Measurements from ENCODE around the gene DPP9.

The DPP9 gene

GRCh38 chr19:4700693-4700970, 23.0 kb downstream of the DPP9 start:
- no peak for ATAC-seq (replicated peaks; ENCODE audit: extremely low read depth, poor library complexity, severe bottlenecking)
- Mint-ChIP-seq H3K4me3 (no peak overlapping the region), H3K36me3 (ENCODE audit: insufficient read depth) (peaks cover 45% of the 10 kb centered on the region), H3K27me3 (no peaks in the 10 kb centered on the region), H3K27ac (ENCODE audit: low read depth) (no peak overlapping the region), H3K9me3 (no peaks in the 10 kb centered on the region), H3K4me1 (no peaks in the 10 kb centered on the region)
- no peak for DNase-seq (ENCODE audit: low spot score in 2 of 2)

GRCh38 chr19:4699826-4700692, 23.6 kb downstream of the DPP9 start:
- ATAC-seq (replicated peaks; ENCODE audit: extremely low read depth, poor library complexity, severe bottlenecking) (no peak), DNase-seq (ENCODE audit: low spot score in 2 of 2) (no peak)
- H3K36me3 Mint-ChIP-seq (ENCODE audit: insufficient read depth): peaks cover 47% of the 10 kb centered on the region
- H3K4me1 Mint-ChIP-seq: no peaks in the 10 kb centered on the region
- H3K4me3 Mint-ChIP-seq: no peak overlapping the region
- no peaks in the 10 kb centered on the region for H3K9me3 Mint-ChIP-seq
- no peak overlapping the region for H3K27ac Mint-ChIP-seq (ENCODE audit: low read depth)
- no peaks in the 10 kb centered on the region for H3K27me3 Mint-ChIP-seq

GRCh38 chr19:4697304-4697703, 26.3 kb downstream of the DPP9 start:
- Mint-ChIP-seq H3K36me3 (ENCODE audit: insufficient read depth) (peaks cover 44% of the 10 kb centered on the region), H3K27me3 (no peaks in the 10 kb centered on the region), H3K27ac (ENCODE audit: low read depth) (no peak overlapping the region), H3K4me3 (no peak overlapping the region), H3K9me3 (no peaks in the 10 kb centered on the region), H3K4me1 (peaks cover 4% of the 10 kb centered on the region)
- DNase-seq (ENCODE audit: low spot score in 2 of 2) (no peak), ATAC-seq (replicated peaks; ENCODE audit: extremely low read depth, poor library complexity, severe bottlenecking) (no peak)

- DNase-seq (ENCODE audit: low spot score in 2 of 2) (no peak), ATAC-seq (replicated peaks; ENCODE audit: extremely low read depth, poor library complexity, severe bottlenecking) (no peak)
- Mint-ChIP-seq H3K4me3 (no peak overlapping the region), H3K9me3 (no peaks in the 10 kb centered on the region), H3K4me1 (peaks cover 4% of the 10 kb centered on the region), H3K36me3 (ENCODE audit: insufficient read depth) (peaks cover 42% of the 10 kb centered on the region), H3K27ac (ENCODE audit: low read depth) (no peak overlapping the region), H3K27me3 (no peaks in the 10 kb centered on the region)
Measured at GRCh38 chr19:4695224-4695731, 28.4 kb downstream of the DPP9 start.

GRCh38 chr19:4694211-4694987, 29.2 kb downstream of the DPP9 start:
- no peak overlapping the region for H3K4me3 Mint-ChIP-seq
- no peaks in the 10 kb centered on the region for H3K27me3 Mint-ChIP-seq
- H3K36me3 Mint-ChIP-seq (ENCODE audit: insufficient read depth): peaks cover 37% of the 10 kb centered on the region
- DNase-seq (ENCODE audit: low spot score in 2 of 2) (no peak), ATAC-seq (replicated peaks; ENCODE audit: extremely low read depth, poor library complexity, severe bottlenecking) (no peak)
- no peak overlapping the region for H3K27ac Mint-ChIP-seq (ENCODE audit: low read depth)
- H3K9me3 Mint-ChIP-seq: no peaks in the 10 kb centered on the region
- peaks cover 4% of the 10 kb centered on the region for H3K4me1 Mint-ChIP-seq

- Mint-ChIP-seq H3K27me3 (no peaks in the 10 kb centered on the region), H3K4me3 (no peak overlapping the region), H3K36me3 (ENCODE audit: insufficient read depth) (peaks cover 36% of the 10 kb centered on the region), H3K27ac (ENCODE audit: low read depth) (no peak overlapping the region), H3K9me3 (no peaks in the 10 kb centered on the region), H3K4me1 (peaks cover 4% of the 10 kb centered on the region)
- no peak for DNase-seq (ENCODE audit: low spot score in 2 of 2)
- ATAC-seq (replicated peaks; ENCODE audit: extremely low read depth, poor library complexity, severe bottlenecking): no peak
Measured at GRCh38 chr19:4693471-4694121, 30.0 kb downstream of the DPP9 start.

GRCh38 chr19:4693078-4693350, 30.6 kb downstream of the DPP9 start:
- H3K4me1 Mint-ChIP-seq: peaks cover 4% of the 10 kb centered on the region
- DNase-seq (ENCODE audit: low spot score in 2 of 2) (no peak), ATAC-seq (replicated peaks; ENCODE audit: extremely low read depth, poor library complexity, severe bottlenecking) (no peak)
- peaks cover 31% of the 10 kb centered on the region for H3K36me3 Mint-ChIP-seq (ENCODE audit: insufficient read depth)
- H3K27me3 Mint-ChIP-seq: no peaks in the 10 kb centered on the region
- H3K27ac Mint-ChIP-seq (ENCODE audit: low read depth): no peak overlapping the region
- H3K9me3 Mint-ChIP-seq: no peaks in the 10 kb centered on the region
- H3K4me3 Mint-ChIP-seq: no peak overlapping the region

GRCh38 chr19:4692251-4693077, 31.2 kb downstream of the DPP9 start:
- H3K9me3 Mint-ChIP-seq: no peaks in the 10 kb centered on the region
- H3K36me3 Mint-ChIP-seq (ENCODE audit: insufficient read depth): peaks cover 31% of the 10 kb centered on the region
- ATAC-seq (replicated peaks; ENCODE audit: extremely low read depth, poor library complexity, severe bottlenecking): no peak
- no peaks in the 10 kb centered on the region for H3K27me3 Mint-ChIP-seq
- H3K27ac Mint-ChIP-seq (ENCODE audit: low read depth): no peak overlapping the region
- DNase-seq (ENCODE audit: low spot score in 2 of 2): no peak
- H3K4me1 Mint-ChIP-seq: peaks cover 4% of the 10 kb centered on the region
- no peak overlapping the region for H3K4me3 Mint-ChIP-seq

- DNase-seq (ENCODE audit: low spot score in 2 of 2): no peak
- H3K27me3 Mint-ChIP-seq: no peaks in the 10 kb centered on the region
- peaks cover 4% of the 10 kb centered on the region for H3K4me1 Mint-ChIP-seq
- H3K4me3 Mint-ChIP-seq: no peak overlapping the region
- H3K9me3 Mint-ChIP-seq: no peaks in the 10 kb centered on the region
- no peak overlapping the region for H3K27ac Mint-ChIP-seq (ENCODE audit: low read depth)
- H3K36me3 Mint-ChIP-seq (ENCODE audit: insufficient read depth): peaks cover 34% of the 10 kb centered on the region
- ATAC-seq (replicated peaks; ENCODE audit: extremely low read depth, poor library complexity, severe bottlenecking): no peak
Measured at GRCh38 chr19:4691373-4691772, 32.3 kb downstream of the DPP9 start.

GRCh38 chr19:4690361-4690760, 33.3 kb downstream of the DPP9 start:
- ATAC-seq (replicated peaks; ENCODE audit: extremely low read depth, poor library complexity, severe bottlenecking) (no peak), DNase-seq (ENCODE audit: low spot score in 2 of 2) (no peak)
- no peaks in the 10 kb centered on the region for H3K9me3 Mint-ChIP-seq
- H3K27me3 Mint-ChIP-seq: no peaks in the 10 kb centered on the region
- peak overlapping the region; percentile 6 for H3K27ac Mint-ChIP-seq (ENCODE audit: low read depth)
- peaks cover 33% of the 10 kb centered on the region for H3K36me3 Mint-ChIP-seq (ENCODE audit: insufficient read depth)
- H3K4me1 Mint-ChIP-seq: peaks cover 4% of the 10 kb centered on the region
- H3K4me3 Mint-ChIP-seq: no peak overlapping the region

GRCh38 chr19:4689403-4689802, 34.2 kb downstream of the DPP9 start:
- ATAC-seq (replicated peaks; ENCODE audit: extremely low read depth, poor library complexity, severe bottlenecking) (no peak), DNase-seq (ENCODE audit: low spot score in 2 of 2) (no peak)
- Mint-ChIP-seq H3K27me3 (no peaks in the 10 kb centered on the region), H3K9me3 (no peaks in the 10 kb centered on the region), H3K4me1 (peaks cover 4% of the 10 kb centered on the region), H3K27ac (ENCODE audit: low read depth) (no peak overlapping the region), H3K36me3 (ENCODE audit: insufficient read depth) (peaks cover 33% of the 10 kb centered on the region), H3K4me3 (no peak overlapping the region)

- no peak overlapping the region for H3K27ac Mint-ChIP-seq (ENCODE audit: low read depth)
- H3K9me3 Mint-ChIP-seq: no peaks in the 10 kb centered on the region
- DNase-seq (ENCODE audit: low spot score in 2 of 2) (no peak), ATAC-seq (replicated peaks; ENCODE audit: extremely low read depth, poor library complexity, severe bottlenecking) (no peak)
- H3K4me3 Mint-ChIP-seq: no peak overlapping the region
- H3K36me3 Mint-ChIP-seq (ENCODE audit: insufficient read depth): peaks cover 40% of the 10 kb centered on the region
- no peaks in the 10 kb centered on the region for H3K4me1 Mint-ChIP-seq
- no peaks in the 10 kb centered on the region for H3K27me3 Mint-ChIP-seq
Measured at GRCh38 chr19:4688587-4688986, 35.1 kb downstream of the DPP9 start.

Measured in central memory CD8-positive, alpha-beta T cell (primary cell).